HuH-7.5 (cell line): Measurements from ENCODE around the gene DCLK1.
"Not testable (repeated sequence)": the region's sequence is repeated elsewhere in the genome, so short reads cannot be mapped to it uniquely, and the experiment has no call there.

ENCODE experiments used
- DNase-seq: peaks from one replicate; pipeline ENCODE4 v3.0.0; 2011; ENCODE audit warnings: low spot score

DCLK1 gene

DNA sequence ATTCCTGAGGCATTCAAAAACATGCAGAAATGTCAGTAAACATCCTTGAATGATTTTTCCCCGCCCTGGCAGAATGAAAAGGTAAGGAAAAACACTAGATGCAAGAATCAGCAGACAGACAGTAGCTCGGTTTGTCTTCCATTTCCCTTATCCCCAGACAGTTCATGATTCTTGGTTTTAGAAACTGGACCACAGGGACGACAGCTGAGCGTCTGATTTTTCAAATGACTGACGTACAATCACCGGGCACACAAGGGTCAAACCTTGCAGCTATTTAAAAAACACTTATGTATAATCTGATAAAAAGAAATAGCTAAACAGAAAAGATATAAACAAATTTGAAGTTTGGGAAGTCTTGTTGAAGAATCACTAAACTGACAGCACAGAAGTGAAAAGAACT lies 47.1 kb downstream of the DCLK1 start:
- DNase-seq, result no peak

GRCh38 chr13:36082806-36083205 lies 48.4 kb downstream of the DCLK1 start:
- no peak for DNase-seq

GRCh38 chr13:36082396-36082795 lies 48.8 kb downstream of the DCLK1 start:
- no peak for DNase-seq

- no peak for DNase-seq
Observed at GRCh38 chr13:36076211-36076610, 55.0 kb downstream of the DCLK1 start.

DNA sequence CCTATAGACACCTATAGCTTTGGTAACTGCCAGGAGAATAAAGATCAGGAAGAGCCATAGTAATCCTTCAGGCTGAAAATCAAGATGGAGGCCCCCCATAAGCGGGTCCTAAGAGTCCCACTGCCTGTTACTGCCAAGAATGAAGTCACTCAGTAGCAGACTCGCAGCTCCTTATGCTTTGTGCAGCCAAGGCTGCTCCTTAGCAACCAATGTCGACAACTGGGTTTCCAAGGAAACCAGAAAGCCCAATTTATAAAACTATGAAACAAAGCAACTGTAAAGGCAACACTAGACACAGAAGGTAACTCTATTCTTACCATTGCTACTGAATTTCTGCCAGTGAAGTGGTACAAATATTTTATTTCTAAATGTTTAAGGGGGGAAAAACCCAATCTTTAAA lies 56.5 kb downstream of the DCLK1 start:
- no peak for DNase-seq

- no peak for DNase-seq
Observed at GRCh38 chr13:36072152-36072935, 58.8 kb downstream of the DCLK1 start.

DNA sequence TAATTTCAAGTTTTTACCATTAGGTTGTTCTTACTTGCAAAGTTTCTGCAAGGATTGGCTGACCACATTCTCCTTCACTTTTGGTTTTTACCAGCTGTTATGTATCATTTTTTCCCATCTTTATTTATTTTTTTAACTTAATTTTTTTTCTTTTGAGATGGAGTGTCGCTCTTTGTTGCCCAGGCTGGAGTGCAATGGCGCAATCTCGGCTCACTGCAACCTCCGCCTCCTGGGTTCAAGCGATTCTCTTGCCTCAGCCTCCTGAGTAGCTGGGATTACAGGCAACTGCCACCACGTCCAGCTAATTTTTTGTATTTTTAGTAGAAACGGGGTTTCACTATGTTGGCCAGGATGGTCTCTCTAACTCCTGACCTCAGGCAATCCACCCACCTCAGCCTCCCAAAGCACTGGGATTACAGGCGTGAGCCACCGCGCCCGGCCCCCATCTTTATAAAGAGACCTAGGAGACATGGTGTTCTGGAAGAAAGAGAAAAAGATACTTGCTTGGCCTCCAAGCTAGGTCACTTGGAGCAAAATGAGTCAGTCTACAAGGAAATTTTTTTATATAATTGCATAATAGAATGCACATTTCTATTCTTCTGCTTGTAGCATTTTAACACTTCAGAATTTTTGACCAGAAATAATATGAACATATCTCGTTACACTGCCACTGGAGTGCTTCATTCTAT lies 60.5 kb downstream of the DCLK1 start:
- DNase-seq, result not testable (repeated sequence)

GRCh38 chr13:36069881-36070366 lies 61.3 kb downstream of the DCLK1 start:
- DNase-seq, result no peak

- DNase-seq, result no peak
Observed at GRCh38 chr13:36068991-36069390, 62.2 kb downstream of the DCLK1 start.

- DNase-seq, result no peak
Observed at GRCh38 chr13:36068566-36068965, 62.6 kb downstream of the DCLK1 start.

- DNase-seq, result no peak
Observed at GRCh38 chr13:36067746-36068381, 63.3 kb downstream of the DCLK1 start.

DNA sequence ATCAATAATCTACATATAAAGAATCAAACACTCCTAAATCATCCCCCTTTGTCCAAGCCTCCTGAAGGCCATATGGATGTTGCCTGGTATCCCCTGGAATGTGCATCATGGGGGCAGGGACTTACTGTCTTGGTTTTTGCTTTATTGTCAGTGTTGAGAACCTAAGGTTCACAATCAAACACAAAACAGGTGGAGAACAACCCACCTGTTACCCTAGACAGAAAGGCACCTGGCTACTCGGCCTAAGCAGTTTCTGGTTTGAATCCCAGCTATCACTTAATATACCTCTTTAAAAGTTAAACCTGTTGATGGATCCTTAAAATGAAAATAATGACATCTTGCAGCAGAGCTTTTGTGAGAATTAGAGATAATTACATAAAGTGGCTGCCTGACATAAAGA lies 68.9 kb downstream of the DCLK1 start:
- no peak for DNase-seq

GRCh38 chr13:36061621-36062020 lies 69.6 kb downstream of the DCLK1 start:
- DNase-seq, result no peak

DNA sequence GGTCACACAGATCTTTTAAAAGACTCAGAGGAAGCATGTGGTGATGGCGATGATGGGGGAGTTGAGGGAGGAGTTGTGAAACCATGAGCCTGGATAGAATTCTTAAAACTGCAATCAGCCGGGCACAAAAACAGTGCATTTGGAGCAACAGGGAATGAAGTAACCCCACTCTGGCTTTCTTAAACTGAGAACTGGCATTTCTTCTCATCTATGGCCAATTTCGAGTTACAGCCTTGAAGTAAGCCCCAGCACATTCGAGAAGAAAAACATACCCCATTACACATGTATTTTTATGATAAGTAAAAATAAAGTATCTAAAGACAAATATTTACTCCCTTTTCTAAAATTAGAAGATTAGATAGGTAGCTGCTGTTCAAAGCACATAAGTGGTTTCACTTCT lies 70.1 kb downstream of the DCLK1 start:
- no peak for DNase-seq

DNA sequence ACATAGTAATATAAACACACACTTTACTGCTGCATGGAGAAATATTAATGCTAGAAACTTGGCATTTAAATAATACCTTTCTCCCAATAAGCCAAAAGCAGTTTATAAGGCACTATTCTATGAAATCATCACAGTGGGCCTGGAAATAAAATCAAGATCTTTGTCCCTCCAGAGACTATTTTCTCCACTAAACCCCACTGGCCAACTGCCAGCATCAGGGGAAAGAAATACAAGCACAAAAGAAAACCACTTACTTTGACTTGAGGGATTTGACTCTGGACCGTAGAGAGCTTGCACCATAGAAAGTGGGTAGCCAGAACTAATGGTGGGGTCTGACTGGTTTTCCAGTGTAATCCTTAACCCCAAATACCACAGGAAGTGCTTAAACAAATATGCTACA lies 71.9 kb downstream of the DCLK1 start:
- DNase-seq, result no peak

GRCh38 chr13:36058116-36058515 lies 73.1 kb downstream of the DCLK1 start:
- no peak for DNase-seq

DNA sequence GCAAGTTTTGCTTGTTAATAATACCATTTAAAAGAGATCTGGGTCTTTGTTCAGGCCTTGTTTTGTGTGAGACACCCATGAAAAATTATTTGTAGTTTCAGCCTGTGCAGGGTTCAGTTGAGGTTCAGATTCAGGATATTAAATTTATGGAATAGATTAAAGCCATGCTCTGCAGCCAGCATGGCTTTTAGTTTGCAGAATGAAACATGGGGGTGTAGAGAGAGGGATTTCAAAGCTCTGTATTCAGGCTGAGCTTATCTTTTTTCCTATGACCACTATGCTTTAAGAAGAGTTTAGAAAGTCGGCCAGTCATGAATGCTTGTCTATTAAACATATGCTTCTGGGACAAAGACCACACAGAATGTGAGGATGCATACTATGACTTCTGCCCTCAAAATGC lies 73.6 kb downstream of the DCLK1 start:
- no peak for DNase-seq

DNA sequence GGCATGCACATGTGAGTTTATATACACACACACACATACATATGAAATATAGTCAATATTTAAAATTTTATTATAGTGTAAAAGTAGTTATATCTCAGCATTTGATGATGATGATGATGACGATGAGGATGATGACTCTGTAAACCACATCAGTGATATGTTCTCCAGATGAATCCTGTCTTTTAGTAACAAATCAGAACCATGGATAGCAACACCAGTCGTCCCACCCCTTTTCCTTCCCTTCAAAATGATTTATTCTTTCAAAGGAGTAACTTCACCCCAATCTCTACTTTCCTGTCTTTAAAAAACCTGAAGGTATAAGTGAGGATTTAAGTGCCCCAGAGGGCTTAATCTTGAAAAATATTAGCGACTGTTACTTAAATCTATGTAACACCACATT lies 74.1 kb downstream of the DCLK1 start:
- no peak for DNase-seq

- no peak for DNase-seq
Observed at GRCh38 chr13:36055366-36055765, 75.8 kb downstream of the DCLK1 start.

DNA sequence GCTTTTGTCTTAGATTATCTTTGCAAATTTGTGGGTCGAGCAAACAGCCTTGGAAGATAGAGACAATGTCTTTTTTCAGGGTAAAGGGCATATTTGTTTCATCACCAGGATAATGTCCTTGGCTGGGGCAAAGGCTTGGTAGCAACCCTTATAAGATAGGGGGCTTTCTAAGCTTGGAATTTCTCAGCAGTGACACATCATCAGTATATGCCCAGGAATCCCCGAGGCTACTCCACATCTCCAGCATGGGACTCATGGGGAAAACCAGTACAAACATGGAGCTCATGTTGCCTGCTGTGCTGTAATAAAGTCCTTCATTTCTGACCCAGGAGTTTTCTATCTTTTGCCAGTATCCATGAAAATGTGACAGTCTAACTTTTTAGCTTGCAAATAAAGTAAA lies 77.1 kb downstream of the DCLK1 start:
- DNase-seq, result no peak

DNA sequence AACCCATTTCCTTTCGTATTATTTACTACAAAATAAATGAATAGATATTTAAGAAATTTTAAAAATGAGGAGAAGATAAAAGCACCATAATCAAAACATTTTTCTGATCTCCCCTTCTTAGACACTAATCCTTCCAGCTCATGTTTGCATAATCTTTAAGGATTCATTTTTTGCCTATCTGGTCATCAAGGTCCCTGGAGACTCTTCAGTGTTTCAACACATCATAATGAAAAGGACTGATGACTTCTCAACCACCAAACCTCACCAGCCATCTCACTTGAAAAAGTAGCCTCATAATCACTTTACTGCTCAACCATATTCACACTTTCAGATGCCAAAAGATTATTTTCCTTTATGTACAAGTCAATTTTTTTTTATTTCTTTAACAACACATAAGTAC lies 80.1 kb downstream of the DCLK1 start:
- DNase-seq, result no peak

GRCh38 chr13:36046672-36047071 lies 84.5 kb downstream of the DCLK1 start:
- no peak for DNase-seq
